GM12878 (cell line): Measurements from ENCODE around the gene B4GALT1. TPM values are rescaled to one million over a fixed set of nuclear protein-coding genes. Genes with fewer than 3 reads are reported as not detected.
A peak's percentile ranks its signal among the peaks of the same experiment; 100 is the strongest.

Experiments
- BHLHE40 ChIP-seq, 2 experiments: fragments of 450-650 bp in 1 of 2; IDR thresholded peaks; 2 replicates each; pipeline ENCODE4 v1.6.1; 2011 to 2017; ENCODE audit warnings: low read depth in 2 of 2, borderline replicate concordance in 1 of 2, improper control_type of control experiment in 1 of 2, low read length in 1 of 2, mild to moderate bottlenecking in 1 of 2
- CBFB ChIP-seq: IDR thresholded peaks from 2 replicates; pipeline ENCODE4 v1.6.1; 2016; ENCODE audit warnings: antibody characterized with exemption, low read depth
- EED ChIP-seq: sonication (generic); IDR thresholded peaks from 2 replicates; pipeline ENCODE4 v1.6.1; 2016; ENCODE audit warnings: antibody characterized with exemption, low read depth
- ESRRA ChIP-seq: IDR thresholded peaks from 2 replicates; pipeline ENCODE4 v1.6.1; 2012; ENCODE audit warnings: mild to moderate bottlenecking, low read length, improper control_type of control experiment
- FOS ChIP-seq: IDR thresholded peaks from 3 replicates; pipeline ENCODE4 v1.6.1; 2011; ENCODE audit warnings: borderline replicate concordance; ENCODE audit not compliant: insufficient read length; ENCODE audit errors: extremely low read depth
- HCFC1 ChIP-seq: fragments of 150-350 bp; IDR thresholded peaks from 2 replicates; pipeline ENCODE4 v1.6.1; 2014; ENCODE audit warnings: low read length
- IKZF2 ChIP-seq, 2 experiments: fragments of 450-650 bp; IDR thresholded peaks; 2 replicates each; pipeline ENCODE4 v1.6.1; 2017; ENCODE audit warnings: mild to moderate bottlenecking in 2 of 2, moderate library complexity in 2 of 2
- IRF5 ChIP-seq: fragments of 450-650 bp; IDR thresholded peaks from 2 replicates; pipeline ENCODE4 v1.6.1; 2017; ENCODE audit warnings: borderline replicate concordance
- KLF5 ChIP-seq: fragments of 450-650 bp; IDR thresholded peaks from 2 replicates; pipeline ENCODE4 v1.6.1; 2014; ENCODE audit warnings: mild to moderate bottlenecking; ENCODE audit not compliant: partially characterized antibody
- LARP7 ChIP-seq: fragments of 450-650 bp; IDR thresholded peaks from 2 replicates; pipeline ENCODE4 v1.6.1; 2017; ENCODE audit warnings: mild to moderate bottlenecking
- MLLT1 ChIP-seq: fragments of 450-650 bp; IDR thresholded peaks from 2 replicates; pipeline ENCODE4 v1.6.1; 2016; ENCODE audit warnings: mild to moderate bottlenecking
- MTA3 ChIP-seq: IDR thresholded peaks from 2 replicates; pipeline ENCODE4 v1.6.1; 2012; ENCODE audit warnings: low read length, inconsistent platforms, borderline replicate concordance
- NFIC ChIP-seq: IDR thresholded peaks from 2 replicates; pipeline ENCODE4 v1.6.1; 2012; ENCODE audit warnings: low read depth, mild to moderate bottlenecking, inconsistent platforms, low read length, moderate library complexity
- NR2C2 ChIP-seq: IDR thresholded peaks from 2 replicates; pipeline ENCODE4 v1.6.1; 2011; ENCODE audit warnings: borderline replicate concordance, low read depth; ENCODE audit not compliant: control insufficient read depth, insufficient read length
- NRF1 ChIP-seq: conservative IDR thresholded peaks from 2 replicates; pipeline ENCODE4 v1.6.1; 2011; ENCODE audit warnings: mild to moderate bottlenecking, low read depth, low read length, improper control_type of control experiment
- PAX5 ChIP-seq: IDR thresholded peaks from 2 replicates; pipeline ENCODE4 v1.6.1; 2011; ENCODE audit warnings: low read depth, low read length, borderline replicate concordance
- SMAD1 ChIP-seq: fragments of 450-650 bp; IDR thresholded peaks from 2 replicates; pipeline ENCODE4 v1.6.1; 2018; ENCODE audit warnings: mild to moderate bottlenecking, low read depth; ENCODE audit not compliant: partially characterized antibody
- ZBED1 ChIP-seq: IDR thresholded peaks from 2 replicates; pipeline ENCODE4 v1.6.1; 2016; ENCODE audit warnings: borderline replicate concordance
- ZNF384 ChIP-seq: IDR thresholded peaks from 2 replicates; pipeline ENCODE4 v1.6.1; 2012; ENCODE audit warnings: low read depth, mild to moderate bottlenecking, low read length, improper control_type of control experiment, borderline replicate concordance
- polyA plus RNA-seq, 11 experiments: library from polyadenylated mRNA; depleted of rRNA in 4 of 11; unstranded in 6 of 11; stranded (reverse) in 5 of 11; fragments of >200 nt; fragmentation: Nextera tagmentation in 4 of 11; fragmentation: Illumina TruSeq in 1 of 11; extraction: Ambion mirVana in 4 of 11; extraction: Trizol in 1 of 11; gene quantifications; 1 replicate in 1 of 11; 2 replicates in 10 of 11; pipeline versions ENCODE4 v1.2.1 to v1.2.3, GENCODE V29; 2011 to 2016; ENCODE audit warnings: inconsistent platforms in 2 of 11, missing spikeins in 2 of 11, low read depth in 1 of 11
- total RNA-seq, 4 experiments: library from RNA; depleted of rRNA in 3 of 4; stranded (reverse); fragments of >200 nt in 3 of 4; fragmentation: Illumina TruSeq in 1 of 4; extraction: Trizol in 1 of 4; gene quantifications; 2 replicates each; pipeline versions ENCODE4 v1.2.1 to v1.2.3, GENCODE V29; 2013 to 2021
- TF ChIP-seq, protein P1 (sequence below): fragments of 150-350 bp; IDR thresholded peaks from 2 replicates; pipeline ENCODE4 v1.6.1; 2016; ENCODE audit warnings: low read depth, low read length
- TF ChIP-seq, protein P2 (sequence below): IDR thresholded peaks from 2 replicates; pipeline ENCODE4 v1.6.1; 2012; ENCODE audit warnings: mild to moderate bottlenecking, low read depth, low read length

B4GALT1 gene
- total and polyA plus RNA-seq, 10 of the 15 experiments (the other 5 are each of a cell fraction or from before 2014, with no cell fraction given): 12.7 to 79.0 (median 41.0) TPM

GRCh38 chr9:33202552-33203201, 35.5 kb upstream of the B4GALT1 start (continued):
- TF ChIP-seq IRF5 (no peak), MTA3 (no peak), CBFB (peak; percentile 84), ESRRA (no peak), MLLT1 (peak; percentile 60), KLF5 (no peak), ZNF384 (no peak), BHLHE40 (IDR thresholded peaks at IDR 0.05; ENCODE audit: borderline replicate concordance in 1 of 2, low read depth in 2 of 2, low read length in 1 of 2) (peak; percentile 40 to 68; a peak in 2 of 4 replicates), LARP7 (no peak), FOS (no peak), SMAD1 (no peak), IKZF2 (IDR thresholded peaks at IDR 0.05) (peak; percentile 90 to 93), PAX5 (peak; percentile 92), NFIC (peak; percentile 53; the same call in 1 of the 2 replicates), EED (peak; percentile 94), HCFC1 (no peak), NR2C2 (no peak), ZBED1 (no peak), NRF1 (no peak)
- TF ChIP-seq, protein P1, sequence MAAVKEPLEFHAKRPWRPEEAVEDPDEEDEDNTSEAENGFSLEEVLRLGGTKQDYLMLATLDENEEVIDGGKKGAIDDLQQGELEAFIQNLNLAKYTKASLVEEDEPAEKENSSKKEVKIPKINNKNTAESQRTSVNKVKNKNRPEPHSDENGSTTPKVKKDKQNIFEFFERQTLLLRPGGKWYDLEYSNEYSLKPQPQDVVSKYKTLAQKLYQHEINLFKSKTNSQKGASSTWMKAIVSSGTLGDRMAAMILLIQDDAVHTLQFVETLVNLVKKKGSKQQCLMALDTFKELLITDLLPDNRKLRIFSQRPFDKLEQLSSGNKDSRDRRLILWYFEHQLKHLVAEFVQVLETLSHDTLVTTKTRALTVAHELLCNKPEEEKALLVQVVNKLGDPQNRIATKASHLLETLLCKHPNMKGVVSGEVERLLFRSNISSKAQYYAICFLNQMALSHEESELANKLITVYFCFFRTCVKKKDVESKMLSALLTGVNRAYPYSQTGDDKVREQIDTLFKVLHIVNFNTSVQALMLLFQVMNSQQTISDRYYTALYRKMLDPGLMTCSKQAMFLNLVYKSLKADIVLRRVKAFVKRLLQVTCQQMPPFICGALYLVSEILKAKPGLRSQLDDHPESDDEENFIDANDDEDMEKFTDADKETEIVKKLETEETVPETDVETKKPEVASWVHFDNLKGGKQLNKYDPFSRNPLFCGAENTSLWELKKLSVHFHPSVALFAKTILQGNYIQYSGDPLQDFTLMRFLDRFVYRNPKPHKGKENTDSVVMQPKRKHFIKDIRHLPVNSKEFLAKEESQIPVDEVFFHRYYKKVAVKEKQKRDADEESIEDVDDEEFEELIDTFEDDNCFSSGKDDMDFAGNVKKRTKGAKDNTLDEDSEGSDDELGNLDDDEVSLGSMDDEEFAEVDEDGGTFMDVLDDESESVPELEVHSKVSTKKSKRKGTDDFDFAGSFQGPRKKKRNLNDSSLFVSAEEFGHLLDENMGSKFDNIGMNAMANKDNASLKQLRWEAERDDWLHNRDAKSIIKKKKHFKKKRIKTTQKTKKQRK: no peak
- TF ChIP-seq, protein P2, sequence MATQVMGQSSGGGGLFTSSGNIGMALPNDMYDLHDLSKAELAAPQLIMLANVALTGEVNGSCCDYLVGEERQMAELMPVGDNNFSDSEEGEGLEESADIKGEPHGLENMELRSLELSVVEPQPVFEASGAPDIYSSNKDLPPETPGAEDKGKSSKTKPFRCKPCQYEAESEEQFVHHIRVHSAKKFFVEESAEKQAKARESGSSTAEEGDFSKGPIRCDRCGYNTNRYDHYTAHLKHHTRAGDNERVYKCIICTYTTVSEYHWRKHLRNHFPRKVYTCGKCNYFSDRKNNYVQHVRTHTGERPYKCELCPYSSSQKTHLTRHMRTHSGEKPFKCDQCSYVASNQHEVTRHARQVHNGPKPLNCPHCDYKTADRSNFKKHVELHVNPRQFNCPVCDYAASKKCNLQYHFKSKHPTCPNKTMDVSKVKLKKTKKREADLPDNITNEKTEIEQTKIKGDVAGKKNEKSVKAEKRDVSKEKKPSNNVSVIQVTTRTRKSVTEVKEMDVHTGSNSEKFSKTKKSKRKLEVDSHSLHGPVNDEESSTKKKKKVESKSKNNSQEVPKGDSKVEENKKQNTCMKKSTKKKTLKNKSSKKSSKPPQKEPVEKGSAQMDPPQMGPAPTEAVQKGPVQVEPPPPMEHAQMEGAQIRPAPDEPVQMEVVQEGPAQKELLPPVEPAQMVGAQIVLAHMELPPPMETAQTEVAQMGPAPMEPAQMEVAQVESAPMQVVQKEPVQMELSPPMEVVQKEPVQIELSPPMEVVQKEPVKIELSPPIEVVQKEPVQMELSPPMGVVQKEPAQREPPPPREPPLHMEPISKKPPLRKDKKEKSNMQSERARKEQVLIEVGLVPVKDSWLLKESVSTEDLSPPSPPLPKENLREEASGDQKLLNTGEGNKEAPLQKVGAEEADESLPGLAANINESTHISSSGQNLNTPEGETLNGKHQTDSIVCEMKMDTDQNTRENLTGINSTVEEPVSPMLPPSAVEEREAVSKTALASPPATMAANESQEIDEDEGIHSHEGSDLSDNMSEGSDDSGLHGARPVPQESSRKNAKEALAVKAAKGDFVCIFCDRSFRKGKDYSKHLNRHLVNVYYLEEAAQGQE: no peak
